Spleen (tissue), 11 donors: ENCODE data around the gene TAGLN2. TPM values are rescaled to one million over a fixed set of nuclear protein-coding genes. Genes with fewer than 3 reads are reported as not detected.

ENCODE experiments used
- DNase-seq: peaks from one replicate; pipeline ENCODE4 v3.0.0-alpha.2; 2020
- H3K27ac ChIP-seq, 8 donors: fragments of 200-600 bp; sonication (generic) in 7 of 8; 1 replicate in 4 of 8; 2 replicates in 4 of 8; pipeline versions ENCODE4 v1.5.0 to v1.8.0; 2016 to 2021; ENCODE audit warnings: inconsistent platforms in 4 of 8, mild to moderate bottlenecking in 4 of 8, moderate library complexity in 1 of 8
- H3K27me3 ChIP-seq, 7 donors: fragments of 200-600 bp; sonication (generic) in 6 of 7; replicated peaks in 1 of 7; 1 replicate in 4 of 7; 2 replicates in 3 of 7; pipeline versions ENCODE4 v1.5.0 to v1.8.0; 2016 to 2021; ENCODE audit warnings: inconsistent platforms in 3 of 7, mild to moderate bottlenecking in 1 of 7
- H3K36me3 ChIP-seq, 6 donors: fragments of 200-600 bp; sonication (generic) in 5 of 6; 1 replicate in 4 of 6; 2 replicates in 2 of 6; pipeline versions ENCODE4 v1.5.0 to v1.8.0; 2016 to 2021; ENCODE audit warnings: inconsistent platforms in 2 of 6
- H3K4me1 ChIP-seq, 6 donors: fragments of 200-600 bp; sonication (generic) in 5 of 6; 1 replicate in 3 of 6; 2 replicates in 3 of 6; pipeline versions ENCODE4 v1.5.0 to v1.8.0; 2016 to 2021; ENCODE audit warnings: inconsistent platforms in 3 of 6
- H3K4me3 ChIP-seq, 8 donors: fragments of 200-600 bp; sonication (generic) in 7 of 8; 1 replicate in 4 of 8; 2 replicates in 4 of 8; pipeline versions ENCODE4 v1.5.0 to v1.8.0; 2016 to 2021; ENCODE audit warnings: inconsistent platforms in 4 of 8, mild to moderate bottlenecking in 4 of 8, moderate library complexity in 2 of 8
- H3K9me3 ChIP-seq, 8 donors: fragments of 200-600 bp; sonication (generic) in 7 of 8; 1 replicate in 4 of 8; 2 replicates in 4 of 8; pipeline versions ENCODE4 v1.5.0 to v1.8.0; 2016 to 2021; ENCODE audit warnings: inconsistent platforms in 4 of 8
- CTCF ChIP-seq, 11 experiments: fragments of 200-600 bp in 7 of 11; fragments of 450-650 bp in 4 of 11; sonication (generic) in 4 of 11; IDR thresholded peaks in 8 of 11; conservative IDR thresholded peaks in 3 of 11; 1 replicate in 7 of 11; 2 replicates in 4 of 11; pipeline versions ENCODE4 v1.4.0 to v1.8.0; 2016 to 2021; ENCODE audit warnings: antibody characterized with exemption in 11 of 11, inconsistent platforms in 4 of 11, mild to moderate bottlenecking in 1 of 11
- POLR2A ChIP-seq, 3 donors: fragments of 450-650 bp; IDR thresholded peaks; one replicate each; pipeline ENCODE4 v1.5.1; 2017; ENCODE audit warnings: antibody characterized with exemption in 3 of 3, mild to moderate bottlenecking in 1 of 3
- POLR2AphosphoS5 ChIP-seq, 3 donors: sonication (generic); formaldehyde crosslinking; IDR thresholded peaks; one replicate each; pipeline ENCODE4 v1.5.1; 2017; ENCODE audit warnings: antibody characterized with exemption in 3 of 3
- WGBS, 5 donors: extraction: QIAGEN DNeasy Blood & Tissue Kit in 3 of 5; methylation state at CpG; one replicate each; pipeline versions ENCODE4 v1.1.5 to v1.1.7; 2013 to 2018; 5-methylcytosine and 5-hydroxymethylcytosine counted together
- intact Hi-C: fragments of 100-400 bp; cut with DNase I; formaldehyde crosslinking; loops from one replicate; pipeline ENCODE4 v1.15.0; 2023; ENCODE audit warnings: low total_unique reads
- polyA plus RNA-seq, 3 donors: library from polyadenylated mRNA; stranded (reverse); fragments of 200-250 nt; gene quantifications; one replicate each; pipeline ENCODE4 v1.2.1, GENCODE V29; 2013
- total RNA-seq, 7 donors: library from RNA; depleted of rRNA in 3 of 7; stranded (reverse); fragments of >200 nt in 3 of 7; fragmentation: NEBNext Ultra II Directional in 4 of 7; extraction: Animal tissue kit (Norgen Biotek cat#: 25700) in 4 of 7; gene quantifications; one replicate each; pipeline versions ENCODE4 v1.1.0 to v1.2.1, GENCODE V29; 2016 to 2021
- donor health status: healthy with polysubstance abuse.
- donor health status: DM: no; HTN: no; CAD: no; lungs with moderate emphysema.
- donor health status: DM: no; HTN: no; CAD: no.
- donor health status: Bipolar disorder and iron deficiency.
- donor health status: healthy.
- donor health status: DM: no; HTN: no; CAD: no.
- donor health status: DM: yes; HTN: yes; CAD: no.

Gene TAGLN2
- total and polyA plus RNA-seq, 10 donors, result 341 to 525 (median 411) TPM

DNA sequence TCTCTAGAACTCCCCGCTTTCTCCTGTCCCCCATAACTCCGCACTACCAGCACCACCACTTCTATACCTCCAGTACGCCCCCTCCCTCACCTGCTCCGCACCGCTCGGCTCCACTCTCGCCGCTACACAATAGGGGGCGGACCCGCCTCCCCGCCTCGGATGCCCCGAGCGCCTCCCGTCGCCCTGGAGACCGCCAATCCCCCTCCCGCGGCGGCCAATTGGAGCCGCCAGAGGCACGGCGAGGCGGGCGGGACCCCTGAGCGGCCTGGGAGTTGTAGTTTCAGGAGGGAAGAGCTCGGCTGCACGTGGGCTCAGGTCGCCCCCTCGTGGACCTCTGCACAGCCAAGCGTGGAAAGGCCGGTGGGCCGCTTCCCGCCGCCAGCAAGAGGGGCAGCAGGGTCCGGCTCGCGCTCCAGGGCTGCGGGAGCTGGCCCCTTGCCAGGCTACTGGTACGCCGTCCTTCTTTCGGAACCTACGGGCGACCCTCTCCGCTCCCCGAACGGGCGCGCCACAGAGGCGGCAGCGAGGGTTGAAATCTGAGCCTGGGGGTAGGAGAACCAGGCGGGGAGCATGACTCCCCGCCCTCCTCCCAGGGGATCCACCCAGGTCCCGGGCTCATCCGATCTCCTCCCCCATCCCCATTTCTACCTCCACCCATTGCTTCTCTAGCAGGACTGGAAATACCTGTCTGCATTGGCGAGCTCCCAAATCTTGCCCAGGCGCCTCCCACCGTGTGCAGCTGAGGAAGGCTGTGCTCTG lies 20.4 kb upstream of the TAGLN2 start, which contains the start of gene IGSF9:
Gene IGSF9, minus strand, starts transcription at position 131 of the 759 bp plus-strand sequence. CDS start 2,159 bp downstream, outside the sequence.
- WGBS, 5 donors, result 3 to 5% (median 3%) methylated on average over 43 to 58 of the region's 58 CpGs
- TF ChIP-seq POLR2AphosphoS5 (IDR thresholded peaks at IDR 0.05) (peak in 2 of 3 donors; percentile 60 to 65), CTCF (IDR thresholded peaks at IDR 0.05 in 8 of 11, conservative IDR thresholded peaks at IDR 0.05 in 3 of 11) (peak; percentile 9 to 72 (median 55)), POLR2A (IDR thresholded peaks at IDR 0.05) (no peak)
- intact Hi-C loops, result no loop called here
- H3K9me3 ChIP-seq, result no peaks in the 10 kb centered on the region
- no peak within 1 kb of the TSS for H3K27ac ChIP-seq
- peak within 1 kb of the TSS in 7 of 8 donors; percentile 2 to 63 (median 33) for H3K4me3 ChIP-seq
- H3K27me3 ChIP-seq, result peaks cover 0 to 54% (median 21%) of the 10 kb centered on the region in 7 donors
- peak; percentile 90 for DNase-seq
- peaks cover 0 to 18% (median 12%) of the 10 kb centered on the region in 6 donors for H3K4me1 ChIP-seq
- no peaks in the 10 kb centered on the region for H3K36me3 ChIP-seq

- TF ChIP-seq CTCF (IDR thresholded peaks at IDR 0.05 in 8 of 11, conservative IDR thresholded peaks at IDR 0.05 in 3 of 11) (no peak), POLR2A (IDR thresholded peaks at IDR 0.05) (no peak), POLR2AphosphoS5 (IDR thresholded peaks at IDR 0.05) (no peak)
- Histone ChIP-seq H3K27me3 (peaks cover 0 to 54% (median 21%) of the 10 kb centered on the region in 7 donors), H3K4me1 (peaks cover 0 to 18% (median 12%) of the 10 kb centered on the region in 6 donors), H3K36me3 (no peaks in the 10 kb centered on the region), H3K27ac (no peak overlapping the region), H3K9me3 (no peaks in the 10 kb centered on the region), H3K4me3 (peak overlapping the region in 5 of 8 donors; percentile 29 to 63 (median 36))
- peak; percentile 21 for DNase-seq
- 34 to 43% (median 38%) methylated on average over 11 of the region's 11 CpGs for WGBS, 5 donors
- intact Hi-C loops, result no loop called here
Measured at GRCh38 chr1:159944623-159945455, 19.5 kb upstream of the TAGLN2 start.

GRCh38 chr1:159943908-159944622 lies 18.8 kb upstream of the TAGLN2 start:
- Histone ChIP-seq H3K4me1 (peaks cover 0 to 18% (median 12%) of the 10 kb centered on the region in 6 donors), H3K4me3 (no peak overlapping the region), H3K36me3 (no peaks in the 10 kb centered on the region), H3K27ac (no peak overlapping the region), H3K27me3 (peaks cover 0 to 54% (median 21%) of the 10 kb centered on the region in 7 donors), H3K9me3 (no peaks in the 10 kb centered on the region)
- 72 to 74% (median 74%) methylated on average over 8 to 9 of the region's 9 CpGs for WGBS, 5 donors
- intact Hi-C loops, result no loop called here
- peak; percentile 47 for DNase-seq
- no peak for TF ChIP-seq POLR2A (IDR thresholded peaks at IDR 0.05)
- TF ChIP-seq POLR2AphosphoS5 (IDR thresholded peaks at IDR 0.05), result no peak
- TF ChIP-seq CTCF (IDR thresholded peaks at IDR 0.05 in 8 of 11, conservative IDR thresholded peaks at IDR 0.05 in 3 of 11), result no peak
